Measurements from ENCODE around the gene PCIF1. TPM values are rescaled to one million over a fixed set of nuclear protein-coding genes. Genes with fewer than 3 reads are reported as not detected.

PCIF1 gene
- total RNA-seq, 1 donor from 2014 or later, result 21.8 TPM

DNA sequence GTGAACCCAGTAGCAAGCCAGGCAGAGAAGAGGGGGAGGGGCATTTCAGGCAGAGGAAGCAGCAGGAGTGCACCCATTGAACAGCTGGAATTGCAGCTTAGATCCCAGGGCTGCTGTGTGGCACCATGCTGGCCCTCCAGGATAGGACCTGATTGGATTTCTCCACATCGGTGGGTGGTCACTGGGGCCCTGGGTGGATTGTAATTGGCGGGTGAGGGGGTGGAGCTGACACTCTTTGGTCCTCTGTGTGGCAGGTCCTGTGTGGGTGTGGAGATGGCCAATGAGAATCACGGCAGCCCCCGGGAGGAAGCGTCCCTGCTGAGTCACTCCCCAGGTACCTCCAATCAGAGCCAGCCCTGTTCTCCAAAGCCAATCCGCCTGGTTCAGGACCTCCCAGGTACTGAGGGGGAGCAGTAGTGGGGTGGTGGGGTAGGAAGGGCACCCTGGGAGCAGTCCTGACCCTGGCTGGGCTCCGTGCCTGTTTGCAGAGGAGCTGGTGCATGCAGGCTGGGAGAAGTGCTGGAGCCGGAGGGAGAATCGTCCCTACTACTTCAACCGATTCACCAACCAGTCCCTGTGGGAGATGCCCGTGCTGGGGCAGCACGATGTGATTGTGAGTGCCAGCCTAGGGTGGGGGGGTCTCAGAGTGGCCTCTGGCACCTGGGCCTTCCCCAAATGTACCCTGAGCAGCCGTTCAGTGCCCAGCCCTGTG lies 4.4 kb downstream of the PCIF1 start:
- ATAC-seq (ENCODE audit: poor library complexity) (no peak), DNase-seq (no peak)
- intact Hi-C loops (cut with DNase I), result loop anchor here (5.0 to 10.0 kb wide), 3 partner anchors 107 to 894 kb away; partner anchors contain the start of genes SNX21 and UBE2C

DNA sequence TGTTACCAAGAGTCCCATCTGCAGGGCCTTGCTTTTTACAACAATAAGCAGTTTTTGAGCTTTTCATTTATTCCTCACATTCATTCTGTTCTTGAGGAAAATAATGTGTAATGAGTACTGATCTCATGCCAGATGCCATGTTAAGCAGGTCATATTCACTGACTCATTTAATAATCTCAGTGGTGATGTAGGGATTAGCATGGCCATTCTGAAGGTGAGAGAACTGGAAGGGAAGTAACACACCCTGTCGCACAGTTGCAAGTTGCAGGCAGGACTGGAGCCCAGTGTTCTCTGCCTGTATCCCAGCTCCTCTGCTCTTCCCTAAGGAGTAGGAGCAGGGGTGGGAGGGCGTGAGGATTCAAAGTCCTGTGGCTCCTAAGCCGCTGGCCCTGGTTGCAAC lies 5.6 kb downstream of the PCIF1 start:
- ATAC-seq (ENCODE audit: poor library complexity) (no peak), DNase-seq (no peak)
- intact Hi-C loops (cut with DNase I), result no loop called here

DNA sequence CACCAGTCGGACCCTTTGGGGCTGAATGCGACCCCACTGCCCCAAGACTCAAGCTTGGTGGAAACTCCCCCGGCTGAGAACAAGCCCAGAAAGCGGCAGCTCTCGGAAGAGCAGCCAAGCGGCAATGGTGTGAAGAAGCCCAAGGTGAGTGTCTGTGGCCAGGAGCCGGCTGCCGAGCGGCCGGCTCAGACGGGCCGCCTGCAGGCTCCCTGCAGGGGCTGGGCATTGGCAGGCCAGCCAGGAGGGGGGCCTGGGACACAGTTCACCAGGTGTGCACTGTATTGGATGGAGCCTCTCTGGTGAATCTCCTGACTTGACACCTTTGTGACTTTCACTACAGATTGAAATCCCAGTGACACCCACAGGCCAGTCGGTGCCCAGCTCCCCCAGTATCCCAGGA lies 6.0 kb downstream of the PCIF1 start:
- DNase-seq (no peak), ATAC-seq (ENCODE audit: poor library complexity) (no peak)
- intact Hi-C loops (cut with DNase I), result no loop called here

DNA sequence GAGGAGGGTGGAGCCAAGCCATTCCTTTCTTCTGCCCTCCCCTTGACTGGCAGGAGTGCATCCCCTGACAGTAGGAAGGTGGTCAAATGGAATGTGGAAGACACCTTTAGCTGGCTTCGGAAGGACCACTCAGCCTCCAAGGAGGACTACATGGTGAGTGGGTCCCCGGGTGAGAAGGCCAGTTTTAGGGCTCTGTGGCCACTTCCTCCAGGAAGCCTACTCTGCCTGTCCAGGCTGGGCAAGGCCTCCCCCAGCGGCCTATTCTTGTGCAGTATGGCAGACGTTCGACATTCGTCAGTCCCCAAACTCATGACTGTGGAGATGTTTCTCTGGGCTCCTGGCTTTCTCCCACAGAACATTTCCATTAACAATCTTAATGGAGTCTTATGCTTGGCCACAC lies 9.1 kb downstream of the PCIF1 start:
- DNase-seq, result no peak
- intact Hi-C loops (cut with DNase I), result no loop called here
- no peak for ATAC-seq (ENCODE audit: poor library complexity)

DNA sequence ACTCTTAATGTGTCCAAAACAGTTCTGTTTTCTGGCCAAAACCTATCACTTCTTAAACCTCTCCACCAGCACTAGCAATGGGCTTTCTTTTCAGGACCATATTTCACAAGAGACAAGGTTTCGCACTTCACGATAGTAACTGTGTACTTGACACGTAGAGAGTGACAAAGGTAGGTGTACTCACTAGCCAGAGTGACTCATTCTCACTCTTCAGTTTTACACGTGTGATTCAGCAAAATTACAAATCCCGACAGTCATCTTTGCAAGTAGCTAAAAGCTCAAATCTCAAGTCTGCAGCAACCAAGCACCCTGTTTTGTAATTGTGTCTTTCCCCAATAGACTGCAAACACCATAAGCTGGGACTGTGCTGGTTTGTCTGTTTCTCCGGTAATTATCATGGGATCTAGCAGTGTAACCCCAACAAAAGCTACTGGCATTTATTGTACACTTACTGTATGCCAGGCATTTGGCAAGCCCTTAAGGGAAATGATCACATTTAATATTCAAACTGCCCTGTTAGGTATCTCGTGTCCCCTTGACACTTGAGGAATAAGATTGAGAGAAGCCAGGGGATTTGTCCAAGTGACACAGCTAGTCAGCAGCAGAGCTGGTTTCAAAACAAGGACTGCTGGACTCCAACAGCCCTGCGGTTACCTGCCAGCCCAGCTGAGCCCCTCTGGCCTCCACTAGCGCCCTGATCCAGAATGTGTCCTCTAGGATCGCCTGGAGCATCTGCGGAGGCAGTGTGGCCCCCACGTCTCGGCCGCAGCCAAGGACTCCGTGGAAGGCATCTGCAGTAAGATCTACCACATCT lies 9.9 kb downstream of the PCIF1 start:
- DNase-seq (no peak), ATAC-seq (ENCODE audit: poor library complexity) (no peak)
- intact Hi-C loops (cut with DNase I), result no loop called here

DNA sequence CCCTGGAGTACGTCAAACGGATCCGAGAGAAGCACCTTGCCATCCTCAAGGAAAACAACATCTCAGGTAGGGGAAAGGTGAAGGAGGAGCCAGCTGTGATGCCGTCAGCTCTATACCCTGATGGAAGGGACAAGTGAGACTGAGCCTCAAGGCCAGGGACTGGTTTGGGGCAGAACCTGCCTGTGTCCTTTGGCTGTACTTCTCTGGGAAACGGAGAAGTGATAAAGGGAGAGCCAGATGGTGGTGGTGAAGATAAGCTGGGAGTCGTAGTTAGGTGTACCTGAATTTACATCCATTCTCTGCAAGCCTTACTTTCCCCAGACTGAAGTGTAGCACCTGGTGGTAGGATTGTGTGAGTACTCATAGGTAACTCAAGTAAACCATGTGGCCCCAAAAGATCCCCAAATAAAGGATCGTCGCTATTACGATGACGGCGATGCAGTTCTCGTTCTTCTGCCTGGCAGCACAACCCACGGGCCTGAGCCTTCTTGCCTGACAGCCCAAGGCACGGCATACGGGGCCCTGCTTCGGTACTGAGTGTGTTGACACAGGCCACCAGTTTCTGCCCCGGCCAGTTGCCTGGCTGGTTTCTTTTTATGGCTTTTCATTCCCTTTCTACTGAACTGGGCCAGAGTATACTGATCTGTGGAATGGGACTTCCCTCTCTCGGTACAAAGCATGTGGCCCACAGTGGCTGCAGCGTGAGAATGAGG lies 10.6 kb downstream of the PCIF1 start:
- ATAC-seq (ENCODE audit: poor library complexity) (no peak), DNase-seq (no peak)
- intact Hi-C loops (cut with DNase I), result no loop called here

DNA sequence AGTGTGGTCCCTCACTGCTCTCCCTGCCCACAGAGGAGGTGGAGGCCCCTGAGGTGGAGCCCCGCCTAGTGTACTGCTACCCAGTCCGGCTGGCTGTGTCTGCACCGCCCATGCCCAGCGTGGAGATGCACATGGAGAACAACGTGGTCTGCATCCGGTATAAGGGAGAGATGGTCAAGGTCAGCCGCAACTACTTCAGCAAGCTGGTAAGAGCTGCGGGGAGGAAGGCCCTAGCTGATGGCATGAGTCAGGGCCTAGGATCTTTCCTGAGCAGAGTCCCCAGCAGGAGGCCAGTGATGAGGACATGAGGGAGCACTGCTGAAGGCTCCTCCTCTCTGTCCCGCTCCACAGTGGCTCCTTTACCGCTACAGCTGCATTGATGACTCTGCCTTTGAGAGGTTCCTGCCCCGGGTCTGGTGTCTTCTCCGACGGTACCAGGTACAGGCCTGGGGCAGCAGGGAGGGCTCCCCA lies 11.2 kb downstream of the PCIF1 start:
- DNase-seq (no peak), ATAC-seq (ENCODE audit: poor library complexity) (no peak)
- intact Hi-C loops (cut with DNase I), result no loop called here

DNA sequence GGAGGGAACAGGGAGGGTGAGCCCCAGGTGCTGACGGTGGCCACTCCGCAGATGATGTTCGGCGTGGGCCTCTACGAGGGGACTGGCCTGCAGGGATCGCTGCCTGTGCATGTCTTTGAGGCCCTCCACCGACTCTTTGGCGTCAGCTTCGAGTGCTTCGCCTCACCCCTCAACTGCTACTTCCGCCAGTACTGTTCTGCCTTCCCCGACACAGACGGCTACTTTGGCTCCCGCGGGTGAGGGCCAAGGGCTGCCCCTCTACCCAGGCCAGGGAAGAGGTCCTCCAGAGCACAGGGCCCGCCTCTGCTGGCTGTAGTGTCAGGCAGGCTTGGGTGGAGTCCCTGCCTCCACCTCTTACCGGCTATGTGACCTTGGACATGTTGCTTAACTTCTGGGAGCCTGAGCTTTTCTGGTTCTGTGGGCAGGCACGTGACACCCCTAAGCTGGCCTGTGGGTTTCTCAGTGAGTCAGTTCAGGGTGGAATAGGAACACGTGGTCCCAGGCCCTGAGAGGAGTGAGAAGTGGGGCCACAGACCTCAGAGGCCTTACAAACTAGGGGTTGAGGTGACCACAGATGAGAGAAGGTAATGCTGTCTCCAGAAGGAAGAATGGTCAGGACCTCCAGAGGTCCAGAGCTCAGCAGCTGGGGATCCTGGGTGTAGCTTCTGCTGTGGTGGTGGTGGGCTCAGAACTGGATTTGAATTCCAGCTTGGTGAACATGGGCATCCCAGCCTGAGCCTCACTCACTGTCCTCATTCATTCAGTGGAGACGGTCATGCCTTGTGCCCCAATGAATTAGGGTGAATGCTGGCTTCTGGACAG lies 11.9 kb downstream of the PCIF1 start:
- intact Hi-C loops (cut with DNase I), result no loop called here
- ATAC-seq (ENCODE audit: poor library complexity) (peak; percentile 38), DNase-seq (peak; percentile 66)

DNA sequence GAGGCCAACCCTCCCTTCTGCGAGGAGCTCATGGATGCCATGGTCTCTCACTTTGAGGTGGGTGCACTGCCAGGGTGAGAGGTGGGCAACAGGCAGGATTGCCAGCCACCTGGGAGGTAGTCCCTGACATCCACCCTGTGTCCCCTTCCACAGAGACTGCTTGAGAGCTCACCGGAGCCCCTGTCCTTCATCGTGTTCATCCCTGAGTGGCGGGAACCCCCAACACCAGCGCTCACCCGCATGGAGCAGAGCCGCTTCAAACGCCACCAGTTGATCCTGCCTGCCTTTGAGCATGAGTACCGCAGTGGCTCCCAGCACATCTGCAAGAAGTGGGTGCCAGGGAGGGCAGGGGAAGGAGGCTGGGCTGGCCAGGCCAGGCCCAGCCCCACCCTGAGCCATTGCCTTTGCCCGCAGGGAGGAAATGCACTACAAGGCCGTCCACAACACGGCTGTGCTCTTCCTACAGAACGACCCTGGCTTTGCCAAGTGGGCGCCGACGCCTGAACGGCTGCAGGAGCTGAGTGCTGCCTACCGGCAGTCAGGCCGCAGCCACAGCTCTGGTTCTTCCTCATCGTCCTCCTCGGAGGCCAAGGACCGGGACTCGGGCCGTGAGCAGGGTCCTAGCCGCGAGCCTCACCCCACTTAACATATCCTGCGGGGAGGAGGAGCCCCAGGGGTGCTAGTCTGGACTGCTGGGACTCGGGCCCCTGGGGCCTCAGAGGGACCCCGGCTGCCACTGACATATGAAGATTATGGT lies 12.8 kb downstream of the PCIF1 start:
- intact Hi-C loops (cut with DNase I), result no loop called here
- no peak for DNase-seq
- ATAC-seq (ENCODE audit: poor library complexity), result no peak

DNA sequence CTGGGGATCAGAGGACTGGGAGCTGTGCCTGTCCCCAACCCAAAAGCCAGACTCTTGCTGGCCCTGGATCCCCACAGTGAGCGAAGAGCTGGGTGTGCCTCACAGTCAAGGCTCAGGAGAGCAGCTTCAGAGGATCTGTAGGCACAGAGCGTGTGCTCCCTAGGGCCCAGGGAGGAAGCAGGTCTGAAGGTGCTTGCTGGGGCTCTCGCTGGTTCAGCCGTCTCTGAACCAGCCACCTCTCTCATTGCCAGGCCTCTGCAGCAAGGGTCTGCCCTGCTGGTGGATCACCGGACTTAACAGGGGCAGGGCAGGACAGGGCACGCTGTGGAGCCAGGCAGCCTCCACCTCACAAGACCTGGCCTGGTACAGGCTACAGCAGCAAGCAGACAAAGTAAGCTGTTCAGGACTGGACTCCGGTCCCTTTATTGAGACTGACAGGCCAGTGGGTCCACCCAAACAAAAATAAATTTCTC lies 13.8 kb downstream of the PCIF1 start:
- DNase-seq, result no peak
- no peak for ATAC-seq (ENCODE audit: poor library complexity)
- intact Hi-C loops (cut with DNase I), result no loop called here

DNA sequence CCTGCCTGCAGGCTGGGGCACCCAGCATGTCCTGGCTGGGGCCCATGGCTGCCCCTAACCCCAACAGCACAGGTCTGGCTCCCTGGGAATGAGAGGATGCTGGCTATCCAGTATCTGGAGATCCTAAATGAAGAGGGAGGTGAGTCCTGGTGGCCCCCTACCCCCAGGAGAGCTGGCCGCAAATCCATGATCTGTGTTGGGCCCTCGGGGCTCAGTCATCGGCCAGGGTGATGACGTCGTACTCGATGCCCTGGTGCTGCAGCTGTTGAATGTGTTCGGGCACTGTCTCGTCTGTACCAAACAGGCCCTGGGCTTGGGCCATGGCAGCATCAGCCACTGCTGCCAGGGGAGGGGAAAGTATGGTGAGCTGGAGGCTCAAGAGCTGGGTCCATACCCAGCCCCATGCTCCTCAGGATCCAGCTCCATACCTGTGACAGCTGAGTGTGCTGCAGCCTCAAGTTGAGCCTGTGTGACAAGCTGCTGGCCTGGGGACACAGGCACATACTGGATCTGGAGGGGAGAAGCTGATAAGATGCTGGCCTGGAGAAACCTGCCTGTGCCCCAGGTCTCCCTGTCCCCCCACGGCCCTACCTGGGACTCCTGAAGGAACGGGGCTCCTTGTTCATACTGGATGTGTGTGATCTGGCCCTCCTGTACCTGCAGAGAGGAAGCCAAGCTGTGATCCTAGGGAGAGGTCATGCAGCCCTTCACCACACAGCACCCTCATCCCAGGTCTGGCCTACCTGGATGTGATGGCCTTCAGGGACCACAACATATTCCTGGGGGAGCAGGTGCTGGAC lies 14.5 kb downstream of the PCIF1 start:
- intact Hi-C loops (cut with DNase I), result no loop called here
- DNase-seq (no peak), ATAC-seq (ENCODE audit: poor library complexity) (no peak)

DNA sequence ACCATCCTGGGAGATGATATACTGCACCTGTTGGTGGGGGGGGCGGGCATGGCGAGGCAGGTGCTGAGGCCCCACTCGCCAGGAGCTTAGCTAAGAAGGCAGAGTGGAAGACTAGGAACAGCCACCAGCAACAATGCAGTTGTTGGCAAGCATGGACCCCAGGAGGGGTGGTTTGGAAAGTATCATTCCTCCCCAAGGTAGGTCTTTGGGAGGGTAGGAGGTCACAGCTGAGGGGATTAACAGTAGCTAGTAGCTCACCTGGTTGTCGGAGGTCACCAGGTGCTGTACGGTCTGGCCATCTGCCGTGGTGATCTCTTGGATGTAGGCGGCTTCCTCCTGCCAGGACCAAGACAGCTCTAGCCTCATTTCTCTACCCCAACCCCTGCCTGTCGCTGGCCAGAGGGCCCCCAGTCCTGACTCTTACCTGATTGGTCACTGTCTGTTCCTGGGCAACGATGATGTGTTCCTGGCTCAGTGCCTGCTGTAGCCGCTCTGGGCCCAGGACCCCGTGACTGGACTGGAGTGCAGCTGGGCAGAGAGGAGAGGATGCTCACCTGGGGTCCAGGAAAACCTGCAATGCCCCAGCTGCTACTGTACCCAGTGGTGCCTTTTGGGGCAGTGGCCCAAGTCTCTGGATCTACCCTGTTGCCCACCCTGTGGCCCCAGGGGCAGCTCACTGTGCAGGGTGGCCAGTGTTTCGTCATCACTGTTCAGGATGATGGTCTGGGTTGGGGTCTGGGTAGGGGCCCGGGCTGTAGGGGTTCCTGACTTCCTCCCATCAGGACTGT lies 15.3 kb downstream of the PCIF1 start:
- intact Hi-C loops (cut with DNase I), result no loop called here
- no peak for DNase-seq
- no peak for ATAC-seq (ENCODE audit: poor library complexity)

DNA sequence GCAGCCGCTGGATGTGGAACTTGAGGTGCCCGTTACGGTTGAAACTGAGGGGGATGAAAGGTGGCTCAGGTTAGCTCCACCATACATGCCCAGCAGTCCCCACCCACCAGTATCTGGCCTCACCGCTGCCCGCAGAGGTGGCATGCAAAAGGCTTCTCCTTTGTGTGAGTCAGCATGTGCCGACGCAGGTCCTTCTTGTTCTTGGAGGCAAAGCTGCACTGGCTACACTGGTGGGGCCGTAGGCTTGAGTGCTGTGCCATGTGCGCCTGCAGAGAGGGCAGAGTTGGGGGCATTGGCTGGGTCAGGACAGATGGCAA lies 15.8 kb downstream of the PCIF1 start:
- no peak for DNase-seq
- intact Hi-C loops (cut with DNase I), result no loop called here

DNA sequence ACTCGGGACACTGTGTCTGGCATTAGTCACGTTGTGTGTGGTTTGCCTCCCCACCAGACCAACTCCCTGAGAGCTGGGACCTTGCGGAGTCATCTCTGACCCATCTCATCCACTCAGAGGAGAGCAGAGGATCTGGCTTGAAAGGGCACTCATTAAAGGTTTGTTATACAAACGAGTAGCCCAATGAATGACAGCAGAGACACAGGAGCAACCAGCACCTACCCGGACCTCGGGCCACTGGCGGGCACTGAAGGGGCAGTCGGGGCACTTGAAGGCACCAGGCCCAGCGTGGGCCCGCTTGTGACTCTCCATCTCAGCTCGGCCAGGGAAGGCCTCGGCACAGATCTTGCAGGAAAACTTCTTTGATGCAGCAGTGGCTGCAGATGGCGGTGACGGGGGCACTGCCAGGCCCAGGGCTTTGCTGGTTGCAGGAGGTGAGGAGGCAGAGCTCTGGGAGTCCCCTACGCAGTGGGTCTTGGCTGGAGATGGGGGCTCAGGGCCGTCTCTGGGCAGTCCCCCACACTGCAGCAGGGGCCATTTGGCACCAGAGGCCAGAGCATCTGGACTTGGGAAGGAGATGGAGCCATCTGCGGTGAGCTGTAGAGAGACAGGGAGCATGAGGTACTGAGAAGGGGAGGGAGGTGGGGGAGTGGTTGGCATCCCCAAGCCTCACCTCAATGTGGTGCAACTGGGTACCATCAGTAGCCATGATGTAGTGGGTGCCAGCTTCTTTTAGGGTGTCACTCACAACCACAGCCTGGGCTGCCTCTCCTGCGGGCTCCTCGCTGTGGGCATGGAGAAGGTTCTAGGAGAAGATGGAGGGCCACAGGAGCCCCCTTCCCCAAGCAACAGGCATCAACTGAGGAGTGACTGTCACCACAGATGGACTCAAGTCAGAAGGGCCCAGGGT lies 17.7 kb downstream of the PCIF1 start:
- ATAC-seq (ENCODE audit: poor library complexity) (no peak), DNase-seq (no peak)
- intact Hi-C loops (cut with DNase I), result no loop called here

More for the DNA sequence above, 15.8 kb downstream of the PCIF1 start:
- ATAC-seq (ENCODE audit: poor library complexity), result no peak

DNA sequence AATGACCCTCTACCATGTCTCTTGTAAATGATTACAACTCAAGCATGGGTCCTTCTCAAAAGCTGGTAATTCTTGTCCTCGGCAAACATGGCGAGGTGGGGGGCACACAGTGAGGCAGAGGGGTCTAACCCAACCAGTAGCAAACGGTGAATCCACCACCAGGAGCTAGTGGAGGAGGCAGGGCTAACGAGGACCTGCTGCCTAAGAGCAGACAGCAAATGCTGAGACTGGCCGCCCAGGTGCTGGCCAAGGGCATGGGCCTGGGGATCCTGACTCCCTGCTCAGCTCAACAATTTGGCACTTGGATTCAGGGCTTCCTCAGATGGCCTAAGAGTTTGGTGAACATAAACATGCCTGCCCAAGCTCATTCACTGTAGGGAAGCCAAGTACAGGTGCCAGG lies 18.4 kb downstream of the PCIF1 start:
- ATAC-seq (ENCODE audit: poor library complexity) (no peak), DNase-seq (peak; percentile 17)
- intact Hi-C loops (cut with DNase I), result no loop called here

DNA sequence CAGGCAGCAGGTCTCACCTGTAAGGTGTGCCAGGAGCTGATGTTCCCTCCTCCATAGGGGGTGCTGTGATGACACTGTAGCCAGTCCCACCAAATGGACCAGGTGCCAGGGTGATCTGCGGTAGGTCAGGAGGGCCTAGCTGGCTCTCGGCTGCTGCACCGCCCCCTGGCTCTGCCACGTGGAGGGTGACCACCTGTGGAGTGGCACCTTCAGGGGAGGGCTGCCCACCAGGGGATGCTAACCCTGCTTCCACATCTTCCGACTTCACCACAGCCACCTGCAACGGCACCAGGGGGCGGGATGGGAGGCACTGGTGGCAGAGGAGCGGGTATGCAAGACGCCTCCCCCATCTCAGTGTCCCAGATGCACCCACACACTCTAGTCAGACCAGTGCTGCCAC lies 19.2 kb downstream of the PCIF1 start:
- intact Hi-C loops (cut with DNase I), result no loop called here
- DNase-seq (peak; percentile 30), ATAC-seq (ENCODE audit: poor library complexity) (no peak)
